Osteoblast (primary cell): ENCODE measurements around the gene ZXDC. TPM values are rescaled to one million over a fixed set of nuclear protein-coding genes. Genes with fewer than 3 reads are reported as not detected.

Source experiments
- DNase-seq: peaks from one replicate; pipeline ENCODE4 v3.0.0; 2011; ENCODE audit warnings: low spot score, mixed read lengths; ENCODE audit not compliant: insufficient read length; ENCODE audit errors: missing footprints
- H2AFZ ChIP-seq: 2 replicates; pipeline ENCODE4 v1.6.0; 2011; ENCODE audit warnings: mild to moderate bottlenecking, low read length
- H3K27ac ChIP-seq: 2 replicates; pipeline ENCODE4 v1.5.1; 2011; ENCODE audit warnings: mild to moderate bottlenecking, low read depth, low read length, moderate library complexity
- H3K27me3 ChIP-seq: 2 replicates; pipeline ENCODE4 v1.6.0; 2012; ENCODE audit warnings: mild to moderate bottlenecking, control low read depth, inconsistent platforms, low read length, moderate library complexity; ENCODE audit not compliant: insufficient read depth
- H3K36me3 ChIP-seq: 2 replicates; pipeline ENCODE4 v1.5.1; 2011; ENCODE audit warnings: mild to moderate bottlenecking, low read length, control low read depth, moderate library complexity; ENCODE audit not compliant: insufficient read depth
- H3K4me1 ChIP-seq: 2 replicates; pipeline ENCODE4 v1.5.1; 2011; ENCODE audit warnings: mild to moderate bottlenecking, low read length, control low read depth, moderate library complexity; ENCODE audit not compliant: insufficient read depth
- H3K4me2 ChIP-seq: 2 replicates; pipeline ENCODE4 v1.6.0; 2011; ENCODE audit warnings: mild to moderate bottlenecking, low read length; ENCODE audit not compliant: insufficient read depth
- H3K4me3 ChIP-seq: fragments of 200-600 bp; sonication (generic); 3 replicates; pipeline ENCODE4 v1.5.1; 2012; ENCODE audit warnings: mild to moderate bottlenecking, low read length, inconsistent platforms; ENCODE audit not compliant: insufficient read depth
- H3K79me2 ChIP-seq: 2 replicates; pipeline ENCODE4 v1.6.0; 2012; ENCODE audit warnings: mild to moderate bottlenecking, low read length, control low read depth, inconsistent platforms; ENCODE audit not compliant: insufficient read depth
- H3K9me3 ChIP-seq: 2 replicates; pipeline ENCODE4 v1.5.1; 2011; ENCODE audit warnings: low read depth, low read length, control low read depth
- H4K20me1 ChIP-seq: 2 replicates; pipeline ENCODE4 v1.6.0; 2012; ENCODE audit warnings: mild to moderate bottlenecking, low read length, control low read depth; ENCODE audit not compliant: insufficient read depth
- total RNA-seq: library from RNA; depleted of rRNA; stranded (reverse); fragments of >200 nt; gene quantifications from 2 replicates; pipeline ENCODE4 v1.2.3, GENCODE V29; 2012
- TF ChIP-seq, protein P1 (sequence below): IDR thresholded peaks from 2 replicates; pipeline ENCODE4 v1.5.1; 2011; ENCODE audit warnings: mild to moderate bottlenecking, low read depth, low read length, moderate library complexity; ENCODE audit errors: extremely low read depth

The ZXDC gene
- total RNA-seq, 1 donor, result 27.1 TPM

DNA sequence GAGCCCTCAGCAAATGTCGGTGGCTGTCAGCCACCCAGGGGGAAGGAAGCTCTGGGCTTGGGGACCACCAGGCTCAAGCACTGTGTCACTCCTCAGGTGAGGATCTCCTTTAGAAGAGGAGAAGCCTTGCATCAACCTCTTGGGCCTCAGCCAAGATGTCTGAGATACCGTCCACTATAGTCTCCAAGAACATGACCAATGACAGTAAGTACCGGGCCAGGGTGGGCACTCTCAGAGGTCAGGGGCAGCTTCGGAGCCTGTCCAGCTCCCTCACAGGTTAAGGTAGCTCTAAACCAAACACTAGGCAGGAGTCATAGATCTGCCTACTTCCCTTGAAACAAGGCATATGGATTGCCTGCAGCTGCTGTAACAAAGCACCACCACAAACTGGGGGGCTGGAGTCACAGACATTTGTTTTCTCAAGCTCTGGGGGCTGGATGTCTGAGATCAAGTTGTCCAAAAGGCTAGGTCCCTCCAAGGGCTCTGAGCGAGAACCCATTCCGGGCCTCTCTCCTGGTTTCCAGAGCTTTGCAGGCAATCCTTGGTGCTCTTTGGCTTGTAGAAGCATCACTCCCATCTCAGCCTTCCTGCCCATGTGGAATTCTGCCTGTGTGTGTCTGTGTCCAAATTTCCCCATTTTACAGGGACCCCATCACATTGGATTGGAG is 79.7 kb downstream of the ZXDC start:
- no peak overlapping the region for H3K27ac ChIP-seq
- H3K4me3 ChIP-seq, result no peak overlapping the region
- H4K20me1 ChIP-seq, result no peaks in the 10 kb centered on the region
- no peaks in the 10 kb centered on the region for H3K79me2 ChIP-seq
- H2AFZ ChIP-seq, result no peak overlapping the region
- H3K4me2 ChIP-seq, result no peak overlapping the region
- H3K4me1 ChIP-seq, result no peaks in the 10 kb centered on the region
- no peaks in the 10 kb centered on the region for H3K36me3 ChIP-seq
- TF ChIP-seq, protein P1, sequence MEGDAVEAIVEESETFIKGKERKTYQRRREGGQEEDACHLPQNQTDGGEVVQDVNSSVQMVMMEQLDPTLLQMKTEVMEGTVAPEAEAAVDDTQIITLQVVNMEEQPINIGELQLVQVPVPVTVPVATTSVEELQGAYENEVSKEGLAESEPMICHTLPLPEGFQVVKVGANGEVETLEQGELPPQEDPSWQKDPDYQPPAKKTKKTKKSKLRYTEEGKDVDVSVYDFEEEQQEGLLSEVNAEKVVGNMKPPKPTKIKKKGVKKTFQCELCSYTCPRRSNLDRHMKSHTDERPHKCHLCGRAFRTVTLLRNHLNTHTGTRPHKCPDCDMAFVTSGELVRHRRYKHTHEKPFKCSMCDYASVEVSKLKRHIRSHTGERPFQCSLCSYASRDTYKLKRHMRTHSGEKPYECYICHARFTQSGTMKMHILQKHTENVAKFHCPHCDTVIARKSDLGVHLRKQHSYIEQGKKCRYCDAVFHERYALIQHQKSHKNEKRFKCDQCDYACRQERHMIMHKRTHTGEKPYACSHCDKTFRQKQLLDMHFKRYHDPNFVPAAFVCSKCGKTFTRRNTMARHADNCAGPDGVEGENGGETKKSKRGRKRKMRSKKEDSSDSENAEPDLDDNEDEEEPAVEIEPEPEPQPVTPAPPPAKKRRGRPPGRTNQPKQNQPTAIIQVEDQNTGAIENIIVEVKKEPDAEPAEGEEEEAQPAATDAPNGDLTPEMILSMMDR, result no peak
- H3K9me3 ChIP-seq, result no peaks in the 10 kb centered on the region
- peaks cover 41% of the 10 kb centered on the region for H3K27me3 ChIP-seq
- DNase-seq, result peak; percentile 21

DNA sequence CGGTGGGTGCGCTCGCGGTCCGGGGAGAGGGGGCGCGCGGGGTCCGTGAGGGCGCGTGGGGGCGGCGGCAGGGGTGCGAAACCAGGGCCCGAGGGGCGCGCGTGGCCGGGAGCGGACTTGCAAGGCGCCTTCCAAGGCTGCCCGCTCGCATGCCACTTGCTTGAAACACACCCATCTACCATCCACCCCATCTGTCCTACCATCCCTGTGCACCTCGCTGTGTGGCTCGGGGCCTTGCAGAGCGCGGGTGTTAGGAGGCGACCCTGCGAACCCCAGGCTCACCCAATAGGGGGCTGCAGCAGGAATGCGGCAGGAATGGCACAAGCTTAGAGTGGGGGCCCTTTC is 80.7 kb downstream of the ZXDC start:
- TF ChIP-seq, protein P1, result no peak
- Histone ChIP-seq H3K4me1 (no peaks in the 10 kb centered on the region), H3K4me3 (peak overlapping the region; percentile 16), H3K36me3 (no peaks in the 10 kb centered on the region), H3K9me3 (no peaks in the 10 kb centered on the region), H3K27ac (no peak overlapping the region), H2AFZ (no peak overlapping the region), H4K20me1 (no peaks in the 10 kb centered on the region), H3K4me2 (peak overlapping the region; percentile 23), H3K79me2 (no peaks in the 10 kb centered on the region), H3K27me3 (peaks cover 41% of the 10 kb centered on the region)
- no peak for DNase-seq

DNA sequence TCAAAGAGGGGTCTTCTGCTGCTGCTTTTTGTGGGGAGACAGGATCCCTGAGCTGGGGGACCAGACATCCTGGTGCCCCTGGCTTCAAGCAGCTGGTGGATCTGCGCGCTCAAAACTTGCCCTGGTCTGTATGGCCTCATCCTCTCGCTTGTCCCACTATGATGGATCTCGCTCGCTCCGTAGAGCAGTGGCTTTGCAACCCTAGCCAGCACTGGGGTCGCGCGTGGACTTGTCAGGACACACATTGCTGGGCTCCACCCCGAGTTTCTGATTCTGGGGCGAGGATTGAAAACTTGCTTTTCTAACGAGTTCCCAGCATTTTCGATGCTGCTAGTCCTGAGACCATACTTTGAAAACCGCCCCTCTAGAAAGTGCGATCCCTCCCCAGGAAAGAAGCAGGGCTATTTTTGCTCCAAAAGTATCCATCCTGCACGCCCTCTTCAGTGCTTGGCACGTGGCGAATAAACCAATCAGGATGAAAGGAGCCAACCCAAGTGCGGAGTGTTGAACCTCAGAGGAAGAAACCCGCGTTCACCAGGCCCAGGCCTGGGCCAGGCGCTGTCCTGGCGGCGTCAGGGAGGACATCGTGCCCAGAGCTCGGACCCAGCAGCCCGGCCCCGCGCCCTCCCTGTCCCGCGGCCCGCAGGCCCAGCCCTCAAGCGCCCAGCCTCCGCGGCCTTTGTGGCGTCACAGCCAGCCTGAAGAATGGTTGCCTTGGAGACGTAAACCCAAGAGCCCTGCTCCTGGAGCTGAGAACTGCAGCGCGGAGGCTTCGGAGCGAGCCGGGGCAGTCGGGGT is 81.3 kb downstream of the ZXDC start, which contains the start of gene CFAP100:
CFAP100 (plus strand) TSS at position 731 of the 798 bp plus-strand sequence. CDS start 1,092 bp downstream, outside the sequence.
- H3K4me3 ChIP-seq, result peak within 1 kb of the TSS; percentile 16
- no peak within 1 kb of the TSS for H3K27ac ChIP-seq
- H3K36me3 ChIP-seq, result no peaks in the 10 kb centered on the region
- H3K27me3 ChIP-seq, result peaks cover 41% of the 10 kb centered on the region
- peak; percentile 86 for DNase-seq
- TF ChIP-seq, protein P1, result no peak
- no peaks in the 10 kb centered on the region for H3K9me3 ChIP-seq
- H3K79me2 ChIP-seq, result no peaks in the 10 kb centered on the region
- peaks cover 2% of the 10 kb centered on the region for H3K4me1 ChIP-seq
- peak within 1 kb of the TSS; percentile 41 for H2AFZ ChIP-seq
- peak within 1 kb of the TSS; percentile 23 for H3K4me2 ChIP-seq
- no peaks in the 10 kb centered on the region for H4K20me1 ChIP-seq

DNA sequence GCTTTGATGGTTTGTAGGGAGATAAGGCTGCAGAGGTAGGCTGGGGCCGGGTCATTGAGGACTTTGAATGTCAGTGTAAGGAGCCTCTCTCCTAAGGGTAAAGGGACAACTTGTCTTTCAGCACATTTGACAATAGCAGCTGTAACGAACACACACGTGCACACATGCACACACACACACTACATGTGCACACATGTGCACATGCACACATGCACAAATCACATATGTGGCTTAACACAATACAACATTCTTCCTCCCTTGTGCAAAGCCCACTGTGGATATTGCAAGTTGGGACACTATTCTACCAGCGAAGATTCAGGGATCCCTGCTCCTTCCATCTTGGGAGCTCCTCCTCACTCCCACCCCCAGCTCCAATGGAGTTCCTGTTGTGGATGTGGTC is 82.1 kb downstream of the ZXDC start:
- Histone ChIP-seq H3K4me1 (peaks cover 2% of the 10 kb centered on the region), H3K4me3 (no peak overlapping the region), H2AFZ (no peak overlapping the region), H3K27me3 (peaks cover 37% of the 10 kb centered on the region), H3K79me2 (no peaks in the 10 kb centered on the region), H3K36me3 (no peaks in the 10 kb centered on the region), H4K20me1 (no peaks in the 10 kb centered on the region), H3K4me2 (no peak overlapping the region), H3K27ac (no peak overlapping the region), H3K9me3 (no peaks in the 10 kb centered on the region)
- DNase-seq, result peak; percentile 56
- TF ChIP-seq, protein P1, result no peak
